GM23338 (cell line): ENCODE data around the gene POPDC2. TPM values are rescaled to one million over a fixed set of nuclear protein-coding genes. Genes with fewer than 3 reads are reported as not detected.

Source experiments
- ATAC-seq: fragments of 200-7000 bp; cut with Tn5 transposase; 3 replicates; pipeline ENCODE4 v1.9.1; 2020
- DNase-seq: peaks from one replicate; pipeline ENCODE4 v3.0.0-alpha.2; 2015; ENCODE audit warnings: low spot score
- H2AFZ ChIP-seq: fragments of 200-600 bp; sonication (generic); 2 replicates; pipeline ENCODE4 v1.8.0; 2016; ENCODE audit warnings: antibody characterized with exemption, mild to moderate bottlenecking, moderate library complexity
- H3F3A ChIP-seq: fragments of 200-600 bp; sonication (generic); replicated peaks from 2 replicates; pipeline ENCODE4 v1.8.0; 2017; ENCODE audit warnings: antibody characterized with exemption, mixed run types, low read depth
- H3K27ac ChIP-seq: fragments of 200-600 bp; sonication (generic); 2 replicates; pipeline ENCODE4 v1.6.1; 2016; ENCODE audit warnings: low read depth
- H3K27me3 ChIP-seq: fragments of 200-600 bp; sonication (generic); 2 replicates; pipeline ENCODE4 v1.8.0; 2016; ENCODE audit warnings: mild to moderate bottlenecking, mixed run types, moderate library complexity; ENCODE audit not compliant: insufficient read depth
- H3K36me3 ChIP-seq: fragments of 200-600 bp; sonication (generic); 2 replicates; pipeline ENCODE4 v1.8.0; 2016; ENCODE audit warnings: mild to moderate bottlenecking; ENCODE audit not compliant: insufficient read depth
- H3K4me1 ChIP-seq: fragments of 200-600 bp; sonication (generic); 2 replicates; pipeline ENCODE4 v1.8.0; 2016; ENCODE audit warnings: mild to moderate bottlenecking, moderate library complexity; ENCODE audit not compliant: insufficient read depth
- H3K4me2 ChIP-seq: fragments of 200-600 bp; sonication (generic); 2 replicates; pipeline ENCODE4 v1.7.1; 2017; ENCODE audit warnings: mixed run types
- H3K4me3 ChIP-seq: fragments of 200-600 bp; sonication (generic); 2 replicates; pipeline ENCODE4 v1.6.1; 2016; ENCODE audit warnings: mixed run types
- H3K79me2 ChIP-seq: fragments of 200-600 bp; sonication (generic); replicated peaks from 2 replicates; pipeline ENCODE4 v1.8.0; 2017; ENCODE audit warnings: mild to moderate bottlenecking; ENCODE audit not compliant: insufficient read depth
- H3K9me2 ChIP-seq: fragments of 200-600 bp; sonication (generic); 2 replicates; pipeline ENCODE4 v1.8.0; 2017; ENCODE audit not compliant: insufficient read depth
- H4K20me1 ChIP-seq: fragments of 200-600 bp; sonication (generic); replicated peaks from 2 replicates; pipeline ENCODE4 v1.8.0; 2017; ENCODE audit warnings: mild to moderate bottlenecking; ENCODE audit not compliant: insufficient read depth
- H3K27ac Mint-ChIP-seq: 2 replicates; pipeline ENCODE4 v1.8.0; 2020; ENCODE audit warnings: inconsistent platforms, mild to moderate bottlenecking, moderate library complexity, mixed read lengths
- H3K27me3 Mint-ChIP-seq: 3 replicates; pipeline ENCODE4 v1.8.0; 2022; ENCODE audit warnings: low read depth, mild to moderate bottlenecking, moderate library complexity, mixed read lengths, inconsistent platforms; ENCODE audit not compliant: insufficient read depth, poor library complexity
- H3K36me3 Mint-ChIP-seq: 3 replicates; pipeline ENCODE4 v1.8.0; 2021; ENCODE audit warnings: low read depth, mild to moderate bottlenecking, inconsistent platforms, moderate library complexity, mixed read lengths
- H3K4me1 Mint-ChIP-seq: 3 replicates; pipeline ENCODE4 v1.8.0; 2020; ENCODE audit warnings: mild to moderate bottlenecking, inconsistent platforms, mixed read lengths
- H3K4me3 Mint-ChIP-seq: 3 replicates; pipeline ENCODE4 v1.8.0; 2021; ENCODE audit warnings: moderate library complexity, mild to moderate bottlenecking, inconsistent platforms, mixed read lengths
- H3K9me3 Mint-ChIP-seq: 3 replicates; pipeline ENCODE4 v1.8.0; 2020; ENCODE audit warnings: moderate library complexity, mild to moderate bottlenecking, inconsistent platforms, mixed read lengths
- CREB1 ChIP-seq: fragments of 250-450 bp; sonication (Bioruptor Pico); IDR thresholded peaks from 2 replicates; pipeline ENCODE4 v1.5.0; 2020; ENCODE audit warnings: low read depth, mild to moderate bottlenecking, moderate library complexity
- CTCF ChIP-seq, 2 experiments: fragments of 200-600 bp in 1 of 2; sonication (generic) in 1 of 2; conservative IDR thresholded peaks; 2 replicates each; pipeline versions ENCODE4 v1.5.1 to v1.6.1; 2016 to 2017; ENCODE audit warnings: antibody characterized with exemption in 2 of 2, low read depth in 2 of 2, mild to moderate bottlenecking in 2 of 2, moderate library complexity in 1 of 2
- ETS1 ChIP-seq: IDR thresholded peaks from 2 replicates; pipeline ENCODE4 v1.6.1; 2016; ENCODE audit warnings: antibody characterized with exemption
- EZH2 ChIP-seq: fragments of 200-600 bp; sonication (generic); IDR thresholded peaks from one replicate; pipeline ENCODE4 v1.8.0; 2017; ENCODE audit warnings: antibody characterized with exemption, mild to moderate bottlenecking, low read depth; ENCODE audit not compliant: unreplicated experiment
- EZH2phosphoT487 ChIP-seq: fragments of 200-600 bp; sonication (generic); IDR thresholded peaks from one replicate; pipeline ENCODE4 v1.8.1; 2018; ENCODE audit warnings: antibody characterized with exemption; ENCODE audit not compliant: unreplicated experiment
- JUNB ChIP-seq: IDR thresholded peaks from one replicate; pipeline ENCODE4 v1.6.1; 2016; ENCODE audit warnings: antibody characterized with exemption; ENCODE audit not compliant: unreplicated experiment
- NANOG ChIP-seq: IDR thresholded peaks from 2 replicates; pipeline ENCODE4 v1.6.1; 2016; ENCODE audit warnings: antibody characterized with exemption, borderline replicate concordance
- POLR2AphosphoS5 ChIP-seq: IDR thresholded peaks from 2 replicates; pipeline ENCODE4 v1.6.1; 2016; ENCODE audit warnings: antibody characterized with exemption, low read depth
- REST ChIP-seq: IDR thresholded peaks from one replicate; pipeline ENCODE4 v1.6.1; 2018; ENCODE audit warnings: antibody characterized with exemption; ENCODE audit not compliant: unreplicated experiment
- STAT1 ChIP-seq: IDR thresholded peaks from one replicate; pipeline ENCODE4 v1.6.1; 2016; ENCODE audit warnings: antibody characterized with exemption; ENCODE audit not compliant: unreplicated experiment
- ZNF114 ChIP-seq: fragments of 250-450 bp; sonication (Bioruptor Pico); IDR thresholded peaks from 2 replicates; pipeline ENCODE4 v1.5.0; 2020; ENCODE audit warnings: mild to moderate bottlenecking, moderate library complexity
- ZNF331 ChIP-seq: fragments of 250-450 bp; sonication (Bioruptor Pico); IDR thresholded peaks from 2 replicates; pipeline ENCODE4 v1.5.0; 2020; ENCODE audit warnings: low read depth, mild to moderate bottlenecking, moderate library complexity
- ZNF462 ChIP-seq: fragments of 250-450 bp; sonication (Bioruptor Pico); IDR thresholded peaks from 2 replicates; pipeline ENCODE4 v1.5.0; 2020; ENCODE audit warnings: mild to moderate bottlenecking, moderate library complexity
- polyA plus RNA-seq: library from polyadenylated mRNA; unstranded; fragments of >200 nt; fragmentation: Nextera tagmentation; extraction: Ambion mirVana; gene quantifications from 2 replicates; pipeline ENCODE4 v1.2.1, GENCODE V29; 2016
- total RNA-seq: library from RNA; depleted of rRNA; stranded (reverse); fragments of >200 nt; shearing (Covaris generic); gene quantifications from 2 replicates; pipeline ENCODE4 v1.2.3, GENCODE V29; 2014

POPDC2 gene
- total and polyA plus RNA-seq, 2 experiments from 2014 or later: 0.36 TPM; not detected in 1

GRCh38 chr3:119664370-119664769, 4.0 kb upstream of the POPDC2 start:
- H3K9me2 ChIP-seq: no peaks in the 10 kb centered on the region
- H3K36me3 Mint-ChIP-seq: 0 out of 3 replicates have a peak, but pooled peaks cover under 1% of the 10 kb centered on the region
- H3K4me3 Mint-ChIP-seq: no peak overlapping the region
- no peaks in the 10 kb centered on the region for H3K27me3 Mint-ChIP-seq
- no peak overlapping the region for H3K27ac Mint-ChIP-seq
- H3K27me3 ChIP-seq: no peaks in the 10 kb centered on the region
- DNase-seq (no peak), ATAC-seq (no peak)
- no peaks in the 10 kb centered on the region for H3K9me3 Mint-ChIP-seq
- H4K20me1 ChIP-seq: no peaks in the 10 kb centered on the region
- TF ChIP-seq STAT1 (no peak), EZH2phosphoT487 (no peak), REST (no peak), ZNF462 (no peak), JUNB (no peak), POLR2AphosphoS5 (no peak), ZNF114 (CRISPR knock-in tag) (no peak), ZNF331 (CRISPR knock-in tag) (no peak), EZH2 (no peak), CTCF (conservative IDR thresholded peaks at IDR 0.05; ENCODE audit: low read depth in 2 of 2) (no peak), NANOG (no peak), CREB1 (CRISPR knock-in tag) (no peak), ETS1 (no peak)
- H3K36me3 ChIP-seq: no peaks in the 10 kb centered on the region
- peaks cover 2% of the 10 kb centered on the region; the same call in 2 of the 3 replicates for H3K4me1 Mint-ChIP-seq
- no peaks in the 10 kb centered on the region for H3K79me2 ChIP-seq
- H3F3A ChIP-seq: no peaks in the 10 kb centered on the region
- H3K4me3 ChIP-seq: no peak overlapping the region
- no peak overlapping the region for H2AFZ ChIP-seq
- no peaks in the 10 kb centered on the region for H3K4me1 ChIP-seq
- H3K4me2 ChIP-seq: no peak overlapping the region
- no peak overlapping the region for H3K27ac ChIP-seq
